HEK293 (cell line): ENCODE data around the gene BICC1.

ENCODE experiments used
- CTCF ChIA-PET: fragments of 350-600 bp; formaldehyde crosslinking; extraction: SDS; loops from one replicate; lab custom pipeline; 2021; ENCODE audit warnings: antibody characterized with exemption; lab: Yijun Ruan, JAX
- POLR2A ChIA-PET: fragments of 300-600 bp; formaldehyde crosslinking; extraction: SDS; loops from one replicate; lab custom pipeline; 2020; ENCODE audit warnings: antibody characterized with exemption, inconsistent platforms; lab: Yijun Ruan, JAX
- H3K27ac ChIP-seq: fragments of 200-500 bp; sonication (Bioruptor generic); 2 replicates; pipeline ENCODE4 v1.5.1; 2014; ENCODE audit warnings: low read depth, low read length, control low read depth, inconsistent platforms; ENCODE audit errors: extremely low read depth
- H3K36me3 ChIP-seq, 2 experiments: fragments of 200-500 bp in 1 of 2; sonication (Bioruptor generic) in 1 of 2; 1 replicate in 1 of 2; 2 replicates in 1 of 2; pipeline ENCODE4 v1.5.1; 2014 to 2017; ENCODE audit warnings: inconsistent platforms in 2 of 2, low read length in 2 of 2; ENCODE audit not compliant: control insufficient read depth in 2 of 2, insufficient read depth in 1 of 2
- H3K4me1 ChIP-seq: fragments of 200-500 bp; sonication (Bioruptor generic); 2 replicates; pipeline ENCODE4 v1.5.1; 2014; ENCODE audit warnings: mild to moderate bottlenecking, low read length, inconsistent platforms; ENCODE audit not compliant: control insufficient read depth, insufficient read depth
- H3K4me3 ChIP-seq: 2 replicates; pipeline ENCODE4 v1.5.1; 2011; ENCODE audit warnings: low read depth, mild to moderate bottlenecking, control low read depth, low read length, moderate library complexity
- H3K9me3 ChIP-seq: fragments of 200-500 bp; sonication (Bioruptor generic); 2 replicates; pipeline ENCODE4 v1.5.1; 2014; ENCODE audit warnings: low read depth, low read length, inconsistent platforms; ENCODE audit not compliant: control insufficient read depth, insufficient read depth
- AEBP2 ChIP-seq: fragments of 450-650 bp; formaldehyde crosslinking; IDR thresholded peaks from 2 replicates; pipeline ENCODE4 v1.5.1; 2016; ENCODE audit warnings: missing biosample characterization, missing genetic modification characterization, borderline replicate concordance
- BCL6B ChIP-seq: fragments of 450-650 bp; formaldehyde crosslinking; IDR thresholded peaks from 2 replicates; pipeline ENCODE4 v1.5.1; 2017; ENCODE audit warnings: missing biosample characterization, missing genetic modification characterization
- FEZF1 ChIP-seq: fragments of 450-650 bp; formaldehyde crosslinking; IDR thresholded peaks from 2 replicates; pipeline ENCODE4 v1.5.1; 2016; ENCODE audit warnings: missing biosample characterization, missing genetic modification characterization
- HOXA7 ChIP-seq: sonication (generic); formaldehyde crosslinking; IDR thresholded peaks from 2 replicates; pipeline ENCODE4 v1.8.1; 2022; ENCODE audit warnings: missing genetic modification reagents, borderline replicate concordance
- KLF1 ChIP-seq: fragments of 450-650 bp; formaldehyde crosslinking; IDR thresholded peaks from 2 replicates; pipeline ENCODE4 v1.5.1; 2016; ENCODE audit warnings: missing biosample characterization, missing genetic modification characterization
- OSR2 ChIP-seq: fragments of 450-650 bp; formaldehyde crosslinking; IDR thresholded peaks from 2 replicates; pipeline ENCODE4 v1.5.1; 2016; ENCODE audit warnings: missing biosample characterization, missing genetic modification characterization
- OVOL3 ChIP-seq: fragments of 450-650 bp; formaldehyde crosslinking; IDR thresholded peaks from 2 replicates; pipeline ENCODE4 v1.5.1; 2016; ENCODE audit warnings: missing biosample characterization, missing genetic modification characterization
- SCRT1 ChIP-seq: fragments of 450-650 bp; formaldehyde crosslinking; IDR thresholded peaks from 2 replicates; pipeline ENCODE4 v1.5.1; 2016; ENCODE audit warnings: missing biosample characterization, missing genetic modification characterization, borderline replicate concordance
- YY2 ChIP-seq: fragments of 450-650 bp; formaldehyde crosslinking; IDR thresholded peaks from 2 replicates; pipeline ENCODE4 v1.5.1; 2016; ENCODE audit warnings: missing biosample characterization, missing genetic modification characterization
- ZBTB44 ChIP-seq: fragments of 450-650 bp; IDR thresholded peaks from 2 replicates; pipeline ENCODE4 v1.5.1; 2018; ENCODE audit warnings: missing biosample characterization, mild to moderate bottlenecking, missing genetic modification characterization
- ZBTB7A ChIP-seq: fragments of 450-650 bp; formaldehyde crosslinking; IDR thresholded peaks from 2 replicates; pipeline ENCODE4 v1.5.1; 2016; ENCODE audit warnings: low read depth, missing biosample characterization, missing genetic modification characterization
- ZFP3 ChIP-seq: fragments of 450-650 bp; formaldehyde crosslinking; IDR thresholded peaks from 2 replicates; pipeline ENCODE4 v1.5.1; 2016; ENCODE audit warnings: low read depth, missing biosample characterization, missing genetic modification characterization
- ZNF10 ChIP-seq: fragments of 450-650 bp; formaldehyde crosslinking; IDR thresholded peaks from 2 replicates; pipeline ENCODE4 v1.5.1; 2017; ENCODE audit warnings: missing biosample characterization, missing genetic modification characterization
- ZNF114 ChIP-seq: fragments of 450-650 bp; formaldehyde crosslinking; IDR thresholded peaks from 2 replicates; pipeline ENCODE4 v1.5.0; 2017; ENCODE audit warnings: missing biosample characterization, missing genetic modification characterization
- ZNF366 ChIP-seq: fragments of 450-650 bp; formaldehyde crosslinking; conservative IDR thresholded peaks from 2 replicates; pipeline ENCODE4 v1.5.1; 2016; ENCODE audit warnings: missing biosample characterization, missing genetic modification characterization
- ZNF449 ChIP-seq: fragments of 450-650 bp; formaldehyde crosslinking; IDR thresholded peaks from 2 replicates; pipeline ENCODE4 v1.5.1; 2017; ENCODE audit warnings: missing biosample characterization, mild to moderate bottlenecking, missing genetic modification characterization, moderate library complexity
- ZNF530 ChIP-seq: fragments of 450-650 bp; formaldehyde crosslinking; IDR thresholded peaks from 2 replicates; pipeline ENCODE4 v1.5.1; 2016; ENCODE audit warnings: low read depth, missing biosample characterization, missing genetic modification characterization
- ZNF544 ChIP-seq: fragments of 450-650 bp; formaldehyde crosslinking; IDR thresholded peaks from 2 replicates; pipeline ENCODE4 v1.5.0; 2017; ENCODE audit warnings: missing biosample characterization, missing genetic modification characterization
- ZNF549 ChIP-seq: fragments of 450-650 bp; IDR thresholded peaks from 2 replicates; pipeline ENCODE4 v1.5.1; 2018; ENCODE audit warnings: missing biosample characterization, missing genetic modification characterization, mild to moderate bottlenecking, inconsistent platforms, moderate library complexity
- ZNF621 ChIP-seq: fragments of 450-650 bp; formaldehyde crosslinking; IDR thresholded peaks from 2 replicates; pipeline ENCODE4 v1.5.1; 2017; ENCODE audit warnings: missing biosample characterization, missing genetic modification characterization
- ZNF660 ChIP-seq: fragments of 450-650 bp; IDR thresholded peaks from 2 replicates; pipeline ENCODE4 v1.5.1; 2018; ENCODE audit warnings: missing biosample characterization, mild to moderate bottlenecking, missing genetic modification characterization
- ZNF664 ChIP-seq: fragments of 450-650 bp; formaldehyde crosslinking; IDR thresholded peaks from 2 replicates; pipeline ENCODE4 v1.5.1; 2016; ENCODE audit warnings: missing biosample characterization, missing genetic modification characterization
- ZNF792 ChIP-seq: fragments of 450-650 bp; formaldehyde crosslinking; IDR thresholded peaks from 2 replicates; pipeline ENCODE4 v1.5.1; 2016; ENCODE audit warnings: missing biosample characterization, missing genetic modification characterization
- ZNF830 ChIP-seq: fragments of 450-650 bp; IDR thresholded peaks from 2 replicates; pipeline ENCODE4 v1.5.0; 2018; ENCODE audit warnings: missing biosample characterization, missing genetic modification characterization, low read depth, mild to moderate bottlenecking, moderate library complexity
- ZXDB ChIP-seq: fragments of 450-650 bp; formaldehyde crosslinking; IDR thresholded peaks from 2 replicates; pipeline ENCODE4 v1.5.1; 2016; ENCODE audit warnings: missing biosample characterization, missing genetic modification characterization

The BICC1 gene

GRCh38 chr10:58853668-58854067, 341.0 kb downstream of the BICC1 start (continued):
- no peak for TF ChIP-seq AEBP2 (tag by site-specific recombination)
- no peak for TF ChIP-seq ZNF114 (tag by site-specific recombination)
- no peak for TF ChIP-seq KLF1 (tag by site-specific recombination)
- no peak for TF ChIP-seq YY2 (tag by site-specific recombination)
- no peak for TF ChIP-seq SCRT1 (tag by site-specific recombination)
- TF ChIP-seq ZNF549 (tag by site-specific recombination) = no peak
- TF ChIP-seq ZNF621 (tag by site-specific recombination) = no peak
- TF ChIP-seq ZNF792 (tag by site-specific recombination) = no peak

- POLR2A ChIA-PET = no interaction called here
Observed at GRCh38 chr10:58854811-58855210, 342.1 kb downstream of the BICC1 start.

GRCh38 chr10:58856508-58857240, 344.0 kb downstream of the BICC1 start:
- Histone ChIP-seq H3K4me1 (no peaks in the 10 kb centered on the region), H3K36me3 (no peaks in the 10 kb centered on the region), H3K4me3 (no peak overlapping the region), H3K9me3 (no peaks in the 10 kb centered on the region), H3K27ac (no peak overlapping the region)
- no peak for TF ChIP-seq ZBTB7A
- TF ChIP-seq ZXDB = no peak
- ChIA-PET POLR2A (no interaction called here), CTCF (interaction anchor here (0.7 kb wide), 1 partner anchor 16 kb away, joined by 3 read pairs; no protein-coding TSS in a partner anchor)

More at GRCh38 chr10:58854811-58855210, 342.1 kb downstream of the BICC1 start:
- CTCF ChIA-PET = no interaction called here
- no peak for TF ChIP-seq ZNF530 (tag by site-specific recombination)
- no peak for TF ChIP-seq ZBTB44
- TF ChIP-seq ZNF549 (tag by site-specific recombination) = no peak
- Histone ChIP-seq H3K4me3 (no peak overlapping the region), H3K36me3 (no peaks in the 10 kb centered on the region), H3K9me3 (no peaks in the 10 kb centered on the region), H3K27ac (no peak overlapping the region), H3K4me1 (no peaks in the 10 kb centered on the region)

- ChIA-PET POLR2A (no interaction called here), CTCF (interaction anchor here (0.7 kb wide), 1 partner anchor 17 kb away, joined by 3 read pairs; no protein-coding TSS in a partner anchor)
- no peak overlapping the region for H3K4me3 ChIP-seq
- no peak overlapping the region for H3K27ac ChIP-seq
- no peaks in the 10 kb centered on the region for H3K4me1 ChIP-seq
- no peaks in the 10 kb centered on the region for H3K36me3 ChIP-seq
- H3K9me3 ChIP-seq = no peaks in the 10 kb centered on the region
- TF ChIP-seq ZNF544 (tag by site-specific recombination) = no peak
- TF ChIP-seq FEZF1 (tag by site-specific recombination) = no peak
- TF ChIP-seq ZNF449 (tag by site-specific recombination) = no peak
- TF ChIP-seq OSR2 (tag by site-specific recombination) = no peak
- TF ChIP-seq ZFP3 (tag by site-specific recombination) = no peak
- no peak for TF ChIP-seq ZNF10 (tag by site-specific recombination)
- TF ChIP-seq BCL6B = no peak
- no peak for TF ChIP-seq ZNF660
- no peak for TF ChIP-seq ZNF366
- no peak for TF ChIP-seq OVOL3 (tag by site-specific recombination)
- no peak for TF ChIP-seq ZNF830
- no peak for TF ChIP-seq HOXA7 (CRISPR knock-in tag)
- no peak for TF ChIP-seq ZNF664 (tag by site-specific recombination)
Observed at GRCh38 chr10:58857251-58857805, 344.7 kb downstream of the BICC1 start.
